Activated CD4-positive, alpha-beta T cell treated with anti-CD3 and anti-CD28 coated beads, Interleukin-2, Interleukin-6, amounts not matched to agents 100 ng/mL and 50 ng/mL, durations not matched to agents 16 hours and 8 hours (primary cell): Measurements from ENCODE around the gene DNMT1.
A peak's percentile ranks its signal among the peaks of the same experiment; 100 is the strongest.

ENCODE experiments used
- DNase-seq: peaks from one replicate; pipeline ENCODE4 v3.0.0-alpha.2; 2020

DNMT1 gene

GRCh38 chr19:10138879-10139795 is 55.6 kb downstream of the DNMT1 start:
- DNase-seq: no peak

DNA sequence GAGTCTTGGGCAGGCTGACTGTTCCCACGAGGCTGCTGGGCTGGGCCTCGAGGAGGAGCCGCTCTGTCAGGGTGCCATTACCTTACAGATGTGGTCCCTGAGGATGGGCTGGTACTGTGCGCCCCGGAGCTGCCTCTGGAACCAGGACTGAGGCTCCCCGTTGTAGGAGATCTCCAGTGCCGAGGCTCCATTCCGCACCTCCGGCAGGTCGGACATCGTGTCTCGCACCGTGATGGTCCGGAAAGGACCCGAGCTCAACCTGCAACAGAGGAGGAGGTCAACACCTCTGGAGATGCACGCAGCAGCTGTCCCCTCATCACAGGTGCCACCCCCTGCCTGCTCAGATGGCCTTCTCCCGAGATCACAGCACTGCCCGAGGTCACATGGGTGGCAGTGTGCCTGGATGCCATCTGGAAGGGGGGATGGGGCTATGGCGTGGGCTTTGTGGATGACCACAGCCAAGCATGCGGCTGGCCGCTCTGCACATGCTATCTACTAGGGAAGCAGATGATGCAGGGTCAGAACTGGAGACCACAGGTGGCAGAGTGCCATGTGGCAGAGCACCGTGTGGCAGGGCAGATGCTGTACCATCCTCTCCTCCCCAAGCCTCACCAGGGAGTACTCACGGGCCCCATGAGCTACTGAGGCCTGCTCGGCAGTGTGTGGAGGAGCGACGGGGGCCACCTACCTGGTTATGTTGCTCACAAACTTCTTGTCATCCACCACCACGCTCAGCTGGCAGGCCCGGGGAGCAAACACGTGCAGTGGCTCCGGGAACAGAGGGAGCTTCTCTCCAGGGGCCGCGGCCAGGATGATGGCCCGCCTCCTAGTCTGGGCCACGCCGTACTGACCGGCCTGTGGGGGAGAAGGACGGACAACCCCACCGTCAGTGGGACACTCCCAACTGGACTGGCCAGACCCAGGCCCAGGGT is 56.7 kb downstream of the DNMT1 start:
- no peak for DNase-seq

DNA sequence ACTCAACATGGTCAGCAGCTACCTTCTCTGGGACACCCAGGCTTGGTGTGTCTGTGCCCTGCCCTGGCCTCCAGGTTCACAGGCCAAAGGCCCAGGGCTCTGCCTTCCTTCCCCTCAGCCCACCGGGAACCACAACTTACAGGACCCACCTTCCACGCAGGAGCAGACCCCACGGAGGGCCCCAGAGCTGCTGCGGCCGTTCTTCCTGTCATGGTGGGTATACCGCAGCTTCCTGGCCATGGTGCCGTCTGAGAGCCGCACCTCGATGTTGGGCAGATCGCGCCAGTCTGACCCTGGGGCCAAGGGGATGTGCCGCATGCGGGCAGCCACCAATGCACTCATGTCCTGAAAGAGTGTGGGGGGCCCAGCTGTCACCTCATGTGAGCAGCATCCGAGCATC is 57.8 kb downstream of the DNMT1 start:
- no peak for DNase-seq

- no peak for DNase-seq
Measured at GRCh38 chr19:10135551-10136334, 59.0 kb downstream of the DNMT1 start.

- no peak for DNase-seq
Measured at GRCh38 chr19:10134040-10134439, 60.7 kb downstream of the DNMT1 start.

- no peak for DNase-seq
Measured at GRCh38 chr19:10133596-10133995, 61.2 kb downstream of the DNMT1 start.

- DNase-seq: no peak
Measured at GRCh38 chr19:10132905-10133304, 61.8 kb downstream of the DNMT1 start.

- DNase-seq: no peak
Measured at GRCh38 chr19:10126213-10126639, 68.5 kb downstream of the DNMT1 start.

- no peak for DNase-seq
Measured at GRCh38 chr19:10124429-10124828, 70.3 kb downstream of the DNMT1 start.

- DNase-seq: no peak
Measured at GRCh38 chr19:10122045-10122444, 72.7 kb downstream of the DNMT1 start.

DNA sequence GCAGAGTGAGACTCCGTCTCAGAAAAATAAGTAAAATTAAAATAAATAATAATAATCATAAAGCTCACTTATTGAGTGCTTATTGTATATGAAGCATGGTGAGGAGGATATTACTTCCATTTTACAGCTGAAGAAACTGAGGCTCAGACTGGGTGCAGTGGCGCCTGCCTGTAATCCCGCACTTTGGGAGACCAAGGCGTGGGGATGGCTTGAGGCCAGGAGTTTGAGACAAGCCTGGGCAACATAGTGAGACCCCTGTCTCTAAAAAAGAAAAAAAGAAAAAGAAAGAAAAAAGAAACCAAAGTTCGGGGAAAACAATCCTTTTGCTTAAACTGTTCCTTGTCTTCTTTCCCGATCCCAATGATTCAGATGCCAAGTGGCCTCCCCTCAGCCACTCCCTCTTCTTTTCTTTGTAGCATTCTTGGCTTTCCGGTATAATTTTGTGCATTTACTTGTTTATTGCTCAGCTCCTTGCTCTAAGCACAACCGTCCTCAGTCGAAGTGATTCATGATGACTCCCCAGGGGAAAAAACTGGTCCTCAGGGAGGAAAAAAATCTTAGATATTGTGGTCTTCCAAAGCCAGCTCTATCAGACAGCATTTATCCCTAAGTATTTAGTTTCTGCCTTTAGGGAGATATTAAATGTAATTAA is 74.1 kb downstream of the DNMT1 start:
- no peak for DNase-seq

DNA sequence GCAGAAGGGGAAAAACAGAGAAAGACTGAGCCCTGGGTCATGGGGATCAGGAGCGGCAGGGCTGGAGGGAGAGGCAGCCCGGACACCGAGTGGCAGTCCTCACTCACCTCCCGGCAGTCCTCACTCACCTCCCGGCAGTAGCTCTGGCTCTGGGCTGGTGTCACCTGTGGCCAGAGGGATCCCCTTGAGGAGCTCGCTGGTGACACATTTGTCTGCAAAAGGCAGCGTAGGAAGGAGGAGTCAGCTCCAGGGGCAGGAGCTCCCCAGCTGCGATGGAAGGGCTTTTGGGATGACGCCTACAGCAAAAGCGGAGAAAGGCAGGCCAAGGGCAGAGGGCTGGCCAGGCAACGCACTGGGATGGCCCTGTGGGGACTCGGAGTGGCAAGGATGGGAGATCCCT is 75.8 kb downstream of the DNMT1 start:
- DNase-seq: no peak

- no peak for DNase-seq
Measured at GRCh38 chr19:10116866-10117616, 77.7 kb downstream of the DNMT1 start.

- DNase-seq: no peak
Measured at GRCh38 chr19:10116085-10116865, 78.5 kb downstream of the DNMT1 start.

GRCh38 chr19:10115392-10116084 is 79.2 kb downstream of the DNMT1 start:
- DNase-seq: peak; percentile 18

- peak; percentile 15 for DNase-seq
Measured at GRCh38 chr19:10114651-10115391, 79.9 kb downstream of the DNMT1 start.

DNA sequence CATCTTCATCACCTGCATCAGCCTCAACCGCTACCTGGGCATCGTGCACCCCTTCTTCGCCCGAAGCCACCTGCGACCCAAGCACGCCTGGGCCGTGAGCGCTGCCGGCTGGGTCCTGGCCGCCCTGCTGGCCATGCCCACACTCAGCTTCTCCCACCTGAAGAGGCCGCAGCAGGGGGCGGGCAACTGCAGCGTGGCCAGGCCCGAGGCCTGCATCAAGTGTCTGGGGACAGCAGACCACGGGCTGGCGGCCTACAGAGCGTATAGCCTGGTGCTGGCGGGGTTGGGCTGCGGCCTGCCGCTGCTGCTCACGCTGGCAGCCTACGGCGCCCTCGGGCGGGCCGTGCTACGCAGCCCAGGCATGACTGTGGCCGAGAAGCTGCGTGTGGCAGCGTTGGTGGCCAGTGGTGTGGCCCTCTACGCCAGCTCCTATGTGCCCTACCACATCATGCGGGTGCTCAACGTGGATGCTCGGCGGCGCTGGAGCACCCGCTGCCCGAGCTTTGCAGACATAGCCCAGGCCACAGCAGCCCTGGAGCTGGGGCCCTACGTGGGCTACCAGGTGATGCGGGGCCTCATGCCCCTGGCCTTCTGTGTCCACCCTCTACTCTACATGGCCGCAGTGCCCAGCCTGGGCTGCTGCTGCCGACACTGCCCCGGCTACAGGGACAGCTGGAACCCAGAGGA is 80.6 kb downstream of the DNMT1 start:
- DNase-seq: peak; percentile 32

DNA sequence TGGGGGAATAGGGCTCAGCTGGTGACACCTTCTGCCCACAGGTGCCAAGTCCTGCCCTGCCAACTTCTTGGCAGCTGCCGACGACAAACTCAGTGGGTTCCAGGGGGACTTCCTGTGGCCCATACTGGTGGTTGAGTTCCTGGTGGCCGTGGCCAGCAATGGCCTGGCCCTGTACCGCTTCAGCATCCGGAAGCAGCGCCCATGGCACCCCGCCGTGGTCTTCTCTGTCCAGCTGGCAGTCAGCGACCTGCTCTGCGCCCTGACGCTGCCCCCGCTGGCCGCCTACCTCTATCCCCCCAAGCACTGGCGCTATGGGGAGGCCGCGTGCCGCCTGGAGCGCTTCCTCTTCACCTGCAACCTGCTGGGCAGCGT is 81.2 kb downstream of the DNMT1 start:
- DNase-seq: peak; percentile 36
